IPS-15b (cell line): ENCODE data around the gene TREM1.

Experiments
- H3K27me3 ChIP-seq: one replicate; pipeline ENCODE4 v1.6.1; 2013; ENCODE audit warnings: low read length; ENCODE audit not compliant: control insufficient read depth, insufficient read depth
- H3K36me3 ChIP-seq: one replicate; pipeline ENCODE4 v1.6.1; 2013; ENCODE audit warnings: low read length; ENCODE audit not compliant: control insufficient read depth, insufficient read depth
- H3K4me1 ChIP-seq: one replicate; pipeline ENCODE4 v1.6.1; 2013; ENCODE audit warnings: mild to moderate bottlenecking, low read length; ENCODE audit not compliant: control insufficient read depth, insufficient read depth
- H3K4me3 ChIP-seq: one replicate; pipeline ENCODE4 v1.5.1; 2013; ENCODE audit warnings: low read depth, low read length
- H3K9ac ChIP-seq: one replicate; pipeline ENCODE4 v1.6.1; 2013; ENCODE audit warnings: low read depth, mild to moderate bottlenecking, low read length
- H3K9me3 ChIP-seq: one replicate; pipeline ENCODE4 v1.6.1; 2013; ENCODE audit warnings: mild to moderate bottlenecking, low read length; ENCODE audit not compliant: control insufficient read depth, insufficient read depth

The TREM1 gene

GRCh38 chr6:41271901-41272395, 14.5 kb downstream of the TREM1 start:
- no peaks in the 10 kb centered on the region for H3K4me1 ChIP-seq
- H3K4me3 ChIP-seq: no peak overlapping the region
- no peaks in the 10 kb centered on the region for H3K36me3 ChIP-seq
- no peaks in the 10 kb centered on the region for H3K9me3 ChIP-seq
- peaks cover 3% of the 10 kb centered on the region for H3K27me3 ChIP-seq
- no peak overlapping the region for H3K9ac ChIP-seq

- H3K9me3 ChIP-seq: no peaks in the 10 kb centered on the region
- no peak overlapping the region for H3K4me3 ChIP-seq
- H3K9ac ChIP-seq: no peak overlapping the region
- H3K27me3 ChIP-seq: no peaks in the 10 kb centered on the region
- H3K4me1 ChIP-seq: no peaks in the 10 kb centered on the region
- H3K36me3 ChIP-seq: no peaks in the 10 kb centered on the region
Observed at GRCh38 chr6:41269716-41270115, 16.8 kb downstream of the TREM1 start.

- Histone ChIP-seq H3K9me3 (no peaks in the 10 kb centered on the region), H3K27me3 (no peaks in the 10 kb centered on the region), H3K4me3 (no peak overlapping the region), H3K36me3 (no peaks in the 10 kb centered on the region), H3K9ac (no peak overlapping the region), H3K4me1 (no peaks in the 10 kb centered on the region)
Observed at GRCh38 chr6:41269166-41269565, 17.3 kb downstream of the TREM1 start.

- Histone ChIP-seq H3K4me3 (no peak overlapping the region), H3K9ac (no peak overlapping the region), H3K9me3 (no peaks in the 10 kb centered on the region), H3K36me3 (no peaks in the 10 kb centered on the region), H3K27me3 (no peaks in the 10 kb centered on the region), H3K4me1 (no peaks in the 10 kb centered on the region)
Observed at GRCh38 chr6:41268478-41268877, 18.0 kb downstream of the TREM1 start.

GRCh38 chr6:41266541-41266940, 19.9 kb downstream of the TREM1 start:
- no peaks in the 10 kb centered on the region for H3K36me3 ChIP-seq
- H3K27me3 ChIP-seq: no peaks in the 10 kb centered on the region
- H3K4me1 ChIP-seq: no peaks in the 10 kb centered on the region
- H3K9ac ChIP-seq: no peak overlapping the region
- H3K4me3 ChIP-seq: no peak overlapping the region
- no peaks in the 10 kb centered on the region for H3K9me3 ChIP-seq

- no peaks in the 10 kb centered on the region for H3K4me1 ChIP-seq
- no peak overlapping the region for H3K4me3 ChIP-seq
- H3K27me3 ChIP-seq: no peaks in the 10 kb centered on the region
- H3K9me3 ChIP-seq: no peaks in the 10 kb centered on the region
- no peak overlapping the region for H3K9ac ChIP-seq
- no peaks in the 10 kb centered on the region for H3K36me3 ChIP-seq
Observed at GRCh38 chr6:41263267-41263666, 23.2 kb downstream of the TREM1 start.

- H3K4me1 ChIP-seq: no peaks in the 10 kb centered on the region
- H3K9me3 ChIP-seq: no peaks in the 10 kb centered on the region
- no peaks in the 10 kb centered on the region for H3K36me3 ChIP-seq
- H3K9ac ChIP-seq: no peak overlapping the region
- no peaks in the 10 kb centered on the region for H3K27me3 ChIP-seq
- no peak overlapping the region for H3K4me3 ChIP-seq
Observed at GRCh38 chr6:41262401-41262800, 24.1 kb downstream of the TREM1 start.

GRCh38 chr6:41258196-41258493, 28.3 kb downstream of the TREM1 start:
- H3K27me3 ChIP-seq: no peaks in the 10 kb centered on the region
- H3K36me3 ChIP-seq: no peaks in the 10 kb centered on the region
- H3K9me3 ChIP-seq: no peaks in the 10 kb centered on the region
- H3K9ac ChIP-seq: no peak overlapping the region
- no peaks in the 10 kb centered on the region for H3K4me1 ChIP-seq
- H3K4me3 ChIP-seq: no peak overlapping the region

- Histone ChIP-seq H3K4me3 (no peak overlapping the region), H3K9me3 (no peaks in the 10 kb centered on the region), H3K27me3 (no peaks in the 10 kb centered on the region), H3K4me1 (no peaks in the 10 kb centered on the region), H3K36me3 (no peaks in the 10 kb centered on the region), H3K9ac (no peak overlapping the region)
Observed at GRCh38 chr6:41257369-41258195, 28.9 kb downstream of the TREM1 start.

- Histone ChIP-seq H3K9me3 (no peaks in the 10 kb centered on the region), H3K9ac (no peak overlapping the region)
Observed at GRCh38 chr6:41256383-41256782, 30.1 kb downstream of the TREM1 start.

GRCh38 chr6:41255638-41256246, 30.7 kb downstream of the TREM1 start:
- Histone ChIP-seq H3K36me3 (no peaks in the 10 kb centered on the region), H3K9me3 (no peaks in the 10 kb centered on the region), H3K4me1 (no peaks in the 10 kb centered on the region), H3K9ac (no peak overlapping the region), H3K27me3 (no peaks in the 10 kb centered on the region), H3K4me3 (no peak overlapping the region)

More at GRCh38 chr6:41256383-41256782, 30.1 kb downstream of the TREM1 start:
- no peak overlapping the region for H3K4me3 ChIP-seq
- H3K36me3 ChIP-seq: no peaks in the 10 kb centered on the region
- H3K4me1 ChIP-seq: no peaks in the 10 kb centered on the region
- H3K27me3 ChIP-seq: no peaks in the 10 kb centered on the region

- Histone ChIP-seq H3K27me3 (no peaks in the 10 kb centered on the region), H3K4me1 (no peaks in the 10 kb centered on the region), H3K4me3 (no peak overlapping the region), H3K9ac (no peak overlapping the region), H3K36me3 (no peaks in the 10 kb centered on the region), H3K9me3 (no peaks in the 10 kb centered on the region)
Observed at GRCh38 chr6:41255110-41255509, 31.4 kb downstream of the TREM1 start.
